SH-SY5Y (cell line): ENCODE data around the gene RPN2.

Experiments used
- GATA2 ChIP-seq: IDR thresholded peaks from 2 replicates; pipeline ENCODE4 v1.6.1; 2011; ENCODE audit warnings: mild to moderate bottlenecking, low read depth, low read length
- GATA3 ChIP-seq: IDR thresholded peaks from 2 replicates; pipeline ENCODE4 v1.6.1; 2011; ENCODE audit warnings: low read depth, mild to moderate bottlenecking, low read length, moderate library complexity

DNA sequence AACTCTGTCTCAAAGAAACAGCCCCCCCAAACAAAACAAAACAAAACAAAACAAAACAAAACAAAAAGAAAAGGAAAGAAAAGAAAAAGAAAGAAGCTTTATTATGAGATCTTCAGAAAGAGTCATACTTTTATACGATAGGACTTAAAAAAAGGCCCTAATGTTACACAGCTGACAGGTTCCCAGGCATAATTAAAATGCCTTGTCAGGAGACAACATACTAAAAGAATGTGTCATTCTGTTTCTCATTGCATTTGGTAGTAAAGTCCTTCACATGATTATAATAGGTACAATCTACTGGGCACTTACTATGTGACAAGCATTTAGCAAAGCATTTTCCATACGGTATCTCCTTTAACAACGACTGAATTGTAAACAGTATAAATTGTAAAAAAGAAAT lies 36.4 kb upstream of the RPN2 start:
- TF ChIP-seq GATA2 (no peak), GATA3 (no peak)
